ENCODE data around the gene SEC23IP. TPM values are rescaled to one million over a fixed set of nuclear protein-coding genes. Genes with fewer than 3 reads are reported as not detected.

SEC23IP gene
- total RNA-seq, 1 experiment from 2014 or later: 60.5 TPM

GRCh38 chr10:119910689-119911088, 18.2 kb downstream of the SEC23IP start:
- ChIA-PET POLR2A (interaction anchor here (0.6 kb wide), 1 partner anchor 965 kb away, joined by 4 read pairs; no protein-coding TSS in a partner anchor), CTCF (no interaction called here)
- H3K27ac Mint-ChIP-seq (ENCODE audit: low read depth, unreplicated experiment): no peak overlapping the region
- TF ChIP-seq CTCF (IDR thresholded peaks at IDR 0.05; ENCODE audit: unreplicated experiment): no peak
- no peaks in the 10 kb centered on the region for H3K9me3 Mint-ChIP-seq (ENCODE audit: unreplicated experiment)
- H3K36me3 Mint-ChIP-seq (ENCODE audit: insufficient read depth, unreplicated experiment): peaks cover 93% of the 10 kb centered on the region
- intact Hi-C loops (cut with micrococcal nuclease): no loop called here
- no peak for DNase-seq (ENCODE audit: unreplicated experiment)
- H3K4me3 Mint-ChIP-seq (ENCODE audit: unreplicated experiment): no peak overlapping the region
- no peaks in the 10 kb centered on the region for H3K27me3 Mint-ChIP-seq (ENCODE audit: insufficient read depth, unreplicated experiment)
- BruUV-seq (replicated peaks): no TSS peak
- H3K4me1 Mint-ChIP-seq (ENCODE audit: insufficient read depth, unreplicated experiment): no peaks in the 10 kb centered on the region

GRCh38 chr10:119917777-119918176, 25.2 kb downstream of the SEC23IP start:
- no TSS peak for BruUV-seq (replicated peaks)
- peak; percentile 16 for DNase-seq (ENCODE audit: unreplicated experiment)
- ChIA-PET CTCF (interaction anchor here (0.6 to 0.7 kb wide), 3 partner anchors 337 to 1285 kb away, joined by 3 to 4 read pairs (median 3); no protein-coding TSS in a partner anchor), POLR2A (no interaction called here)
- Mint-ChIP-seq H3K4me1 (ENCODE audit: insufficient read depth, unreplicated experiment) (no peaks in the 10 kb centered on the region), H3K27me3 (ENCODE audit: insufficient read depth, unreplicated experiment) (no peaks in the 10 kb centered on the region), H3K36me3 (ENCODE audit: insufficient read depth, unreplicated experiment) (peaks cover 96% of the 10 kb centered on the region), H3K9me3 (ENCODE audit: unreplicated experiment) (no peaks in the 10 kb centered on the region), H3K4me3 (ENCODE audit: unreplicated experiment) (no peak overlapping the region), H3K27ac (ENCODE audit: low read depth, unreplicated experiment) (no peak overlapping the region)
- no peak for TF ChIP-seq CTCF (IDR thresholded peaks at IDR 0.05; ENCODE audit: unreplicated experiment)
- intact Hi-C loops (cut with micrococcal nuclease): loop anchor here (2.0 kb wide), 1 partner anchor 167 kb away; no protein-coding TSS in a partner anchor

GRCh38 chr10:119919271-119919670, 26.7 kb downstream of the SEC23IP start:
- POLR2A ChIA-PET: interaction anchor here (0.6 kb wide), 2 partner anchors 13 to 29 kb away, joined by 3 read pairs; no protein-coding TSS in a partner anchor
- DNase-seq (ENCODE audit: unreplicated experiment): no peak
- H3K4me3 Mint-ChIP-seq (ENCODE audit: unreplicated experiment): no peak overlapping the region

GRCh38 chr10:119919826-119920225, 27.3 kb downstream of the SEC23IP start:
- intact Hi-C loops (cut with micrococcal nuclease): no loop called here
- POLR2A ChIA-PET: interaction anchor here (0.6 kb wide), 1 partner anchor 14 kb away, joined by 3 read pairs; no protein-coding TSS in a partner anchor
- no peaks in the 10 kb centered on the region for H3K9me3 Mint-ChIP-seq (ENCODE audit: unreplicated experiment)
- peaks cover 100% of the 10 kb centered on the region for H3K36me3 Mint-ChIP-seq (ENCODE audit: insufficient read depth, unreplicated experiment)
- H3K4me3 Mint-ChIP-seq (ENCODE audit: unreplicated experiment): no peak overlapping the region
- CTCF ChIA-PET: interaction anchor here (0.6 kb wide), 1 partner anchor 240 kb away, joined by 4 read pairs; no protein-coding TSS in a partner anchor
- no peak overlapping the region for H3K27ac Mint-ChIP-seq (ENCODE audit: low read depth, unreplicated experiment)
- H3K4me1 Mint-ChIP-seq (ENCODE audit: insufficient read depth, unreplicated experiment): no peaks in the 10 kb centered on the region
- no TSS peak for BruUV-seq (replicated peaks)
- no peak for DNase-seq (ENCODE audit: unreplicated experiment)
- TF ChIP-seq CTCF (IDR thresholded peaks at IDR 0.05; ENCODE audit: unreplicated experiment): no peak
- H3K27me3 Mint-ChIP-seq (ENCODE audit: insufficient read depth, unreplicated experiment): no peaks in the 10 kb centered on the region

More at GRCh38 chr10:119919271-119919670, 26.7 kb downstream of the SEC23IP start:
- intact Hi-C loops (cut with micrococcal nuclease): no loop called here
- Mint-ChIP-seq H3K4me1 (ENCODE audit: insufficient read depth, unreplicated experiment) (no peaks in the 10 kb centered on the region), H3K9me3 (ENCODE audit: unreplicated experiment) (no peaks in the 10 kb centered on the region), H3K36me3 (ENCODE audit: insufficient read depth, unreplicated experiment) (peaks cover 100% of the 10 kb centered on the region), H3K27ac (ENCODE audit: low read depth, unreplicated experiment) (no peak overlapping the region), H3K27me3 (ENCODE audit: insufficient read depth, unreplicated experiment) (no peaks in the 10 kb centered on the region)
- BruUV-seq (replicated peaks): no TSS peak
- CTCF ChIA-PET: no interaction called here
- no peak for TF ChIP-seq CTCF (IDR thresholded peaks at IDR 0.05; ENCODE audit: unreplicated experiment)
